Measurements from ENCODE around the gene MATCAP1.

DNA sequence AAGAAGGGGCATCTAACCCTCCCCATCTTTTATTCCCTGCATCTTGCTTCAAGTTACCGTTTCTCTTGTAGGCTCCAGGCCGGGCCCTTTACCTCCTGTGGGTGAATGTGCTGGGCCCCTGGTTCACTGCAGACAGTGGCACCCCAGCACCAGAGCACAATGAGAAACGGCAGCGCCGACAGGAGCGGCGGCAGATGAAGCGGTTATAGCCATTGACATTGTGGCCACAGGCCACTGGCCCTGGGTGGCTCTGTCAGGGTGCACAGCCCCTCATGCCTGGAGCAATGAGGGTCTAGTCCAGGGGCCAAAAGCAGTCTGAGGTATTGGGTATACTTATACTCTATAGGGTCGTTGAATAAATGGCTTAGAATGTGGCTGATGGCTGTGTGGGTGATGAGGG is 45.1 kb upstream of the MATCAP1 start:
- TF ChIP-seq, protein P1, sequence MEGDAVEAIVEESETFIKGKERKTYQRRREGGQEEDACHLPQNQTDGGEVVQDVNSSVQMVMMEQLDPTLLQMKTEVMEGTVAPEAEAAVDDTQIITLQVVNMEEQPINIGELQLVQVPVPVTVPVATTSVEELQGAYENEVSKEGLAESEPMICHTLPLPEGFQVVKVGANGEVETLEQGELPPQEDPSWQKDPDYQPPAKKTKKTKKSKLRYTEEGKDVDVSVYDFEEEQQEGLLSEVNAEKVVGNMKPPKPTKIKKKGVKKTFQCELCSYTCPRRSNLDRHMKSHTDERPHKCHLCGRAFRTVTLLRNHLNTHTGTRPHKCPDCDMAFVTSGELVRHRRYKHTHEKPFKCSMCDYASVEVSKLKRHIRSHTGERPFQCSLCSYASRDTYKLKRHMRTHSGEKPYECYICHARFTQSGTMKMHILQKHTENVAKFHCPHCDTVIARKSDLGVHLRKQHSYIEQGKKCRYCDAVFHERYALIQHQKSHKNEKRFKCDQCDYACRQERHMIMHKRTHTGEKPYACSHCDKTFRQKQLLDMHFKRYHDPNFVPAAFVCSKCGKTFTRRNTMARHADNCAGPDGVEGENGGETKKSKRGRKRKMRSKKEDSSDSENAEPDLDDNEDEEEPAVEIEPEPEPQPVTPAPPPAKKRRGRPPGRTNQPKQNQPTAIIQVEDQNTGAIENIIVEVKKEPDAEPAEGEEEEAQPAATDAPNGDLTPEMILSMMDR (IDR thresholded peaks at IDR 0.05) = no peak
- TF ChIP-seq POLR2AphosphoS5 (IDR thresholded peaks at IDR 0.05) = no peak
- no peak for TF ChIP-seq EP300 (IDR thresholded peaks at IDR 0.05)
